Neural cell (in vitro differentiated cells): Measurements from ENCODE around the gene CCDC149. TPM values are rescaled to one million over a fixed set of nuclear protein-coding genes. Genes with fewer than 3 reads are reported as not detected.

ENCODE experiments used
- H2AFZ ChIP-seq: fragments of 200-600, 300-800 bp; sonication (generic), shearing (Covaris generic); 2 replicates; pipeline ENCODE4 v1.6.0; 2014; ENCODE audit warnings: low read depth, mild to moderate bottlenecking, antibody characterized with exemption, low read length, moderate library complexity
- H3F3A ChIP-seq: fragments of 200-600 bp; shearing (Covaris generic); 2 replicates; pipeline ENCODE4 v1.6.1; 2016; ENCODE audit warnings: mild to moderate bottlenecking, moderate library complexity, mixed read lengths, antibody characterized with exemption, low read length; ENCODE audit not compliant: insufficient read depth, poor library complexity, severe bottlenecking
- H3K27ac ChIP-seq: fragments of 200-600, 300-800 bp; sonication (generic), shearing (Covaris generic); 2 replicates; pipeline ENCODE4 v1.5.1; 2014; ENCODE audit warnings: mild to moderate bottlenecking, low read length, moderate library complexity
- H3K27me3 ChIP-seq: fragments of 300-800, 200-600 bp; sonication (generic), shearing (Covaris generic); 2 replicates; pipeline ENCODE4 v1.6.0; 2014; ENCODE audit warnings: mild to moderate bottlenecking, low read depth, low read length, moderate library complexity; ENCODE audit not compliant: insufficient read depth
- H3K36me3 ChIP-seq: fragments of 300-800, 200-600 bp; sonication (generic), shearing (Covaris generic); 2 replicates; pipeline ENCODE4 v1.5.1; 2014; ENCODE audit warnings: mild to moderate bottlenecking, antibody characterized with exemption, low read length, moderate library complexity; ENCODE audit not compliant: insufficient read depth
- H3K4me2 ChIP-seq: fragments of 300-800, 200-600 bp; sonication (generic), shearing (Covaris generic); 2 replicates; pipeline ENCODE4 v1.6.0; 2014; ENCODE audit warnings: mild to moderate bottlenecking, low read length
- H3K4me3 ChIP-seq: fragments of 300-800, 200-600 bp; sonication (generic), shearing (Covaris generic); 2 replicates; pipeline ENCODE4 v1.5.1; 2014; ENCODE audit warnings: mild to moderate bottlenecking, low read length, moderate library complexity
- H3K79me2 ChIP-seq: fragments of 200-600 bp; shearing (Covaris generic); replicated peaks from 2 replicates; pipeline ENCODE4 v1.6.0; 2014; ENCODE audit warnings: mild to moderate bottlenecking, low read length, moderate library complexity; ENCODE audit not compliant: insufficient read depth
- H3K9ac ChIP-seq: fragments of 300-800, 200-600 bp; sonication (generic), shearing (Covaris generic); 2 replicates; pipeline ENCODE4 v1.6.1; 2016; ENCODE audit warnings: mild to moderate bottlenecking, low read length, mixed read lengths
- H3K9me2 ChIP-seq: fragments of 200-600 bp; shearing (Covaris generic); 2 replicates; pipeline ENCODE4 v1.6.1; 2016; ENCODE audit warnings: mild to moderate bottlenecking, low read length, mixed read lengths; ENCODE audit not compliant: insufficient read depth
- H3K9me3 ChIP-seq: fragments of 200-600, 300-800 bp; sonication (generic), shearing (Covaris generic); 2 replicates; pipeline ENCODE4 v1.6.1; 2016; ENCODE audit warnings: mild to moderate bottlenecking, mixed run types, low read length, moderate library complexity, mixed read lengths
- H4K20me1 ChIP-seq: fragments of 200-600 bp; shearing (Covaris generic); 2 replicates; pipeline ENCODE4 v1.6.1; 2016; ENCODE audit warnings: mild to moderate bottlenecking, mixed run types; ENCODE audit not compliant: insufficient read depth
- EP300 ChIP-seq: fragments of 450-650 bp; conservative IDR thresholded peaks from 2 replicates; pipeline ENCODE4 v1.6.1; 2014; ENCODE audit warnings: antibody characterized with exemption, mild to moderate bottlenecking, moderate library complexity; ENCODE audit not compliant: poor library complexity, severe bottlenecking
- EZH2 ChIP-seq: fragments of 200-600, 300-800 bp; shearing (Covaris generic), sonication (generic); IDR thresholded peaks from 2 replicates; pipeline ENCODE4 v1.6.1; 2014; ENCODE audit warnings: antibody characterized with exemption, low read length, borderline replicate concordance, mild to moderate bottlenecking; ENCODE audit not compliant: insufficient read depth, poor library complexity, severe bottlenecking
- MXI1 ChIP-seq: fragments of 450-650 bp; conservative IDR thresholded peaks from 2 replicates; pipeline ENCODE4 v1.6.1; 2014; ENCODE audit warnings: antibody characterized with exemption, mild to moderate bottlenecking; ENCODE audit not compliant: poor library complexity, severe bottlenecking
- POLR2AphosphoS5 ChIP-seq: IDR thresholded peaks from 2 replicates; pipeline ENCODE4 v1.6.1; 2012
- RAD21 ChIP-seq: fragments of 450-650 bp; conservative IDR thresholded peaks from 2 replicates; pipeline ENCODE4 v1.6.1; 2014; ENCODE audit warnings: antibody characterized with exemption, mild to moderate bottlenecking, moderate library complexity
- SMC3 ChIP-seq: fragments of 450-650 bp; conservative IDR thresholded peaks from 2 replicates; pipeline ENCODE4 v1.6.1; 2014; ENCODE audit warnings: antibody characterized with exemption, mild to moderate bottlenecking, moderate library complexity; ENCODE audit not compliant: poor library complexity
- TAF1 ChIP-seq: IDR thresholded peaks from 2 replicates; pipeline ENCODE4 v1.6.1; 2012; ENCODE audit warnings: low read depth
- polyA plus RNA-seq: library from polyadenylated mRNA; depleted of rRNA; stranded (reverse); fragments of >200 nt; gene quantifications from 2 replicates; pipeline ENCODE4 v1.2.3, GENCODE V29; 2014
- TF ChIP-seq, protein P1 (sequence below): fragments of 450-650 bp; IDR thresholded peaks from 2 replicates; pipeline ENCODE4 v1.5.1; 2014; ENCODE audit warnings: antibody characterized with exemption, mild to moderate bottlenecking, moderate library complexity; ENCODE audit not compliant: poor library complexity, severe bottlenecking
- TF ChIP-seq, protein P2 (sequence below): IDR thresholded peaks from 2 replicates; pipeline ENCODE4 v1.6.1; 2012; ENCODE audit warnings: borderline replicate concordance

CCDC149 gene
- polyA plus RNA-seq, 1 donor from 2014 or later, result 6.6 TPM

- no peaks in the 10 kb centered on the region for H3K36me3 ChIP-seq
- H3K4me3 ChIP-seq, result no peak overlapping the region
- no peak overlapping the region for H3K9ac ChIP-seq
- H4K20me1 ChIP-seq, result no peaks in the 10 kb centered on the region
- no peaks in the 10 kb centered on the region for H3K9me3 ChIP-seq
- TF ChIP-seq, protein P1, sequence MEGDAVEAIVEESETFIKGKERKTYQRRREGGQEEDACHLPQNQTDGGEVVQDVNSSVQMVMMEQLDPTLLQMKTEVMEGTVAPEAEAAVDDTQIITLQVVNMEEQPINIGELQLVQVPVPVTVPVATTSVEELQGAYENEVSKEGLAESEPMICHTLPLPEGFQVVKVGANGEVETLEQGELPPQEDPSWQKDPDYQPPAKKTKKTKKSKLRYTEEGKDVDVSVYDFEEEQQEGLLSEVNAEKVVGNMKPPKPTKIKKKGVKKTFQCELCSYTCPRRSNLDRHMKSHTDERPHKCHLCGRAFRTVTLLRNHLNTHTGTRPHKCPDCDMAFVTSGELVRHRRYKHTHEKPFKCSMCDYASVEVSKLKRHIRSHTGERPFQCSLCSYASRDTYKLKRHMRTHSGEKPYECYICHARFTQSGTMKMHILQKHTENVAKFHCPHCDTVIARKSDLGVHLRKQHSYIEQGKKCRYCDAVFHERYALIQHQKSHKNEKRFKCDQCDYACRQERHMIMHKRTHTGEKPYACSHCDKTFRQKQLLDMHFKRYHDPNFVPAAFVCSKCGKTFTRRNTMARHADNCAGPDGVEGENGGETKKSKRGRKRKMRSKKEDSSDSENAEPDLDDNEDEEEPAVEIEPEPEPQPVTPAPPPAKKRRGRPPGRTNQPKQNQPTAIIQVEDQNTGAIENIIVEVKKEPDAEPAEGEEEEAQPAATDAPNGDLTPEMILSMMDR, result no peak
- TF ChIP-seq TAF1 (no peak), RAD21 (no peak), EZH2 (no peak), EP300 (no peak), POLR2AphosphoS5 (no peak), SMC3 (no peak), MXI1 (no peak)
- TF ChIP-seq, protein P2, sequence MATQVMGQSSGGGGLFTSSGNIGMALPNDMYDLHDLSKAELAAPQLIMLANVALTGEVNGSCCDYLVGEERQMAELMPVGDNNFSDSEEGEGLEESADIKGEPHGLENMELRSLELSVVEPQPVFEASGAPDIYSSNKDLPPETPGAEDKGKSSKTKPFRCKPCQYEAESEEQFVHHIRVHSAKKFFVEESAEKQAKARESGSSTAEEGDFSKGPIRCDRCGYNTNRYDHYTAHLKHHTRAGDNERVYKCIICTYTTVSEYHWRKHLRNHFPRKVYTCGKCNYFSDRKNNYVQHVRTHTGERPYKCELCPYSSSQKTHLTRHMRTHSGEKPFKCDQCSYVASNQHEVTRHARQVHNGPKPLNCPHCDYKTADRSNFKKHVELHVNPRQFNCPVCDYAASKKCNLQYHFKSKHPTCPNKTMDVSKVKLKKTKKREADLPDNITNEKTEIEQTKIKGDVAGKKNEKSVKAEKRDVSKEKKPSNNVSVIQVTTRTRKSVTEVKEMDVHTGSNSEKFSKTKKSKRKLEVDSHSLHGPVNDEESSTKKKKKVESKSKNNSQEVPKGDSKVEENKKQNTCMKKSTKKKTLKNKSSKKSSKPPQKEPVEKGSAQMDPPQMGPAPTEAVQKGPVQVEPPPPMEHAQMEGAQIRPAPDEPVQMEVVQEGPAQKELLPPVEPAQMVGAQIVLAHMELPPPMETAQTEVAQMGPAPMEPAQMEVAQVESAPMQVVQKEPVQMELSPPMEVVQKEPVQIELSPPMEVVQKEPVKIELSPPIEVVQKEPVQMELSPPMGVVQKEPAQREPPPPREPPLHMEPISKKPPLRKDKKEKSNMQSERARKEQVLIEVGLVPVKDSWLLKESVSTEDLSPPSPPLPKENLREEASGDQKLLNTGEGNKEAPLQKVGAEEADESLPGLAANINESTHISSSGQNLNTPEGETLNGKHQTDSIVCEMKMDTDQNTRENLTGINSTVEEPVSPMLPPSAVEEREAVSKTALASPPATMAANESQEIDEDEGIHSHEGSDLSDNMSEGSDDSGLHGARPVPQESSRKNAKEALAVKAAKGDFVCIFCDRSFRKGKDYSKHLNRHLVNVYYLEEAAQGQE, result no peak
- no peak overlapping the region for H2AFZ ChIP-seq
- H3F3A ChIP-seq, result no peaks in the 10 kb centered on the region
- H3K79me2 ChIP-seq, result no peaks in the 10 kb centered on the region
- H3K9me2 ChIP-seq, result no peaks in the 10 kb centered on the region
- no peaks in the 10 kb centered on the region for H3K27me3 ChIP-seq
- H3K4me2 ChIP-seq, result no peak overlapping the region
- no peak overlapping the region for H3K27ac ChIP-seq
Measured at GRCh38 chr4:24849351-24849750, 63.5 kb downstream of the CCDC149 start.

DNA sequence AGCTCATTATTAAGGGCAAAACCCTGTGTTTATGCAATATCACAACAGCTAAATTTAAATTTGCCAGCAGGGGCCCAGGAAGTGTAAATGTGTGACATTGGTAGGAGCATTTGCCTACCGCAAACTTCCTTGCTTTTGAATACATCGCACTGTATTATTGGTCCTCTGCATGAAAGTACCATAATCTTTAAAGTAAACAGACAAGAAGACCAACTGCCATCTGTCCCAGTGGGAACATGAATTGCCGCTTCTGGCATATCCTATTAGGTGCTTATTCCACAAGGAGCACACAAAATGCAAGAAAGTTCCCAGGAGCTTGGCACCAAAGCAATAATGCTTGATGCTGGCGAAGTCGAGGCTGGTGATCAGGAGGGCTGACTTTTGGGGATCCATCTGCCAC is 66.1 kb downstream of the CCDC149 start:
- no peak for TF ChIP-seq POLR2AphosphoS5
- TF ChIP-seq, protein P2, result no peak
- TF ChIP-seq, protein P1, result no peak
- no peak for TF ChIP-seq TAF1
- no peak for TF ChIP-seq EP300
- no peak for TF ChIP-seq MXI1
- no peak for TF ChIP-seq RAD21
- TF ChIP-seq EZH2, result no peak
- TF ChIP-seq SMC3, result no peak
- no peaks in the 10 kb centered on the region for H3F3A ChIP-seq
- no peaks in the 10 kb centered on the region for H3K9me2 ChIP-seq
- no peaks in the 10 kb centered on the region for H3K27me3 ChIP-seq
- no peak overlapping the region for H3K4me2 ChIP-seq
- no peaks in the 10 kb centered on the region for H3K79me2 ChIP-seq
- H4K20me1 ChIP-seq, result no peaks in the 10 kb centered on the region
- H3K4me3 ChIP-seq, result no peak overlapping the region
- H2AFZ ChIP-seq, result no peak overlapping the region
- no peaks in the 10 kb centered on the region for H3K9me3 ChIP-seq
- H3K9ac ChIP-seq, result no peak overlapping the region
- H3K36me3 ChIP-seq, result no peaks in the 10 kb centered on the region
- H3K27ac ChIP-seq, result no peak overlapping the region
